Measurements from ENCODE around the gene SLC22A23.

DNA sequence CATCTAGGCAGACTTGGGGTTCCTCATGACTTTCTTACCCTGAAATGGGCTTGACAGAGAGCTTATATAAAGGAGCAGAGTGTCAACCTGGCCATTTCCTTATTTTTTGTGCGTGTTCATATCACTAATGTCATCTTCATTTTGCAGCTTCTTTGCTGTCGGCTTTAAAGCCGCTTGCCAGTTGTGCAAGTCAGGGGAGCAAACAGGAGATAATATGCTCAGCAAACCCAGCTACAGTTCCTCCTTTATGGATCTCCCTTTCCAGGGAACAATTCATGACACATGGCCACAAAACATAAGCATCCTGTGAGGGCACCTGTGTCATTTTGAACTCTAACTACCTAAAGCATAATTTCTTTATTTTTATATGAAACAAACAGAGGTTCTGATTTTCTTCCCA is 222.9 kb downstream of the SLC22A23 start:
- TF ChIP-seq EZH2 (IDR thresholded peaks at IDR 0.05; ENCODE audit: insufficient read depth, poor library complexity, severe bottlenecking) = no peak
- TF ChIP-seq EZH2phosphoT487 (IDR thresholded peaks at IDR 0.05; ENCODE audit: insufficient read depth, low read depth) = no peak
